MCF 10A (cell line): ENCODE measurements around the gene ZBTB7C. TPM values are rescaled to one million over a fixed set of nuclear protein-coding genes. Genes with fewer than 3 reads are reported as not detected.

ENCODE experiments used
- BruUV-seq: library from RNA; stranded (reverse); fragments of 400-500 nt; replicated peaks from 2 replicates; lab custom pipeline; 2021; lab: Mats Ljungman, UMichigan
- CTCF ChIA-PET: fragments of 300-600 bp; sonication (Branson Sonifier 250); formaldehyde crosslinking; extraction: SDS; loops from one replicate; lab custom pipeline; 2021; ENCODE audit warnings: antibody characterized with exemption, inconsistent platforms; lab: Yijun Ruan, JAX
- POLR2A ChIA-PET: fragments of 300-600, 350-650 bp; sonication (Branson Sonifier 250); formaldehyde crosslinking; extraction: SDS; loops from one replicate; lab custom pipeline; 2020; ENCODE audit warnings: antibody characterized with exemption, inconsistent platforms; lab: Yijun Ruan, JAX
- DNase-seq: peaks from one replicate; pipeline ENCODE4 v3.0.0-alpha.2; 2018; ENCODE audit not compliant: unreplicated experiment
- H3K27ac Mint-ChIP-seq: one replicate; pipeline ENCODE4 v1.8.0; 2022; ENCODE audit warnings: mild to moderate bottlenecking, low read depth, mixed read lengths; ENCODE audit not compliant: unreplicated experiment
- H3K27me3 Mint-ChIP-seq: one replicate; pipeline ENCODE4 v1.8.0; 2022; ENCODE audit warnings: mixed read lengths; ENCODE audit not compliant: insufficient read depth, unreplicated experiment
- H3K36me3 Mint-ChIP-seq: one replicate; pipeline ENCODE4 v1.8.0; 2022; ENCODE audit warnings: mild to moderate bottlenecking, moderate library complexity, mixed read lengths; ENCODE audit not compliant: insufficient read depth, unreplicated experiment
- H3K4me1 Mint-ChIP-seq: one replicate; pipeline ENCODE4 v1.8.0; 2022; ENCODE audit warnings: mixed read lengths; ENCODE audit not compliant: insufficient read depth, unreplicated experiment
- H3K4me3 Mint-ChIP-seq: one replicate; pipeline ENCODE4 v1.8.0; 2022; ENCODE audit warnings: mild to moderate bottlenecking, moderate library complexity, mixed read lengths; ENCODE audit not compliant: unreplicated experiment
- H3K9me3 Mint-ChIP-seq: one replicate; pipeline ENCODE4 v1.8.0; 2022; ENCODE audit warnings: mixed read lengths; ENCODE audit not compliant: unreplicated experiment
- CTCF ChIP-seq: fragments of 200-600 bp; IDR thresholded peaks from one replicate; pipeline ENCODE4 v1.8.0; 2022; ENCODE audit warnings: antibody characterized with exemption, mild to moderate bottlenecking; ENCODE audit not compliant: unreplicated experiment
- intact Hi-C: fragments of 100-400 bp; cut with micrococcal nuclease; formaldehyde crosslinking; loops from 2 replicates; pipeline ENCODE4 v1.14.1; 2022
- total RNA-seq: library from RNA; stranded (reverse); gene quantifications from 2 replicates; pipeline ENCODE4 v1.2.3, GENCODE V29; 2022

The ZBTB7C gene
- total RNA-seq, 1 experiment from 2014 or later = 0.42 TPM

GRCh38 chr18:48098538-48098937, 310.6 kb downstream of the ZBTB7C start:
- ChIA-PET POLR2A (no interaction called here), CTCF (no interaction called here)
- no peaks in the 10 kb centered on the region for H3K4me1 Mint-ChIP-seq
- no peak for DNase-seq
- H3K27me3 Mint-ChIP-seq = peaks cover 49% of the 10 kb centered on the region
- intact Hi-C loops = no loop called here
- TF ChIP-seq CTCF = no peak
- no peaks in the 10 kb centered on the region for H3K9me3 Mint-ChIP-seq
- no peaks in the 10 kb centered on the region for H3K36me3 Mint-ChIP-seq
- BruUV-seq = no TSS peak
- H3K4me3 Mint-ChIP-seq = no peak overlapping the region
- H3K27ac Mint-ChIP-seq = no peak overlapping the region

- H3K9me3 Mint-ChIP-seq = no peaks in the 10 kb centered on the region
- no peaks in the 10 kb centered on the region for H3K36me3 Mint-ChIP-seq
- DNase-seq = peak; percentile 29
- POLR2A ChIA-PET = no interaction called here
- intact Hi-C loops = no loop called here
- CTCF ChIA-PET = no interaction called here
- no peak overlapping the region for H3K27ac Mint-ChIP-seq
- TF ChIP-seq CTCF = no peak
- H3K4me3 Mint-ChIP-seq = no peak overlapping the region
- BruUV-seq = no TSS peak
- peaks cover 43% of the 10 kb centered on the region for H3K27me3 Mint-ChIP-seq
- no peaks in the 10 kb centered on the region for H3K4me1 Mint-ChIP-seq
These were observed 311.2 kb downstream of the ZBTB7C start for GRCh38 chr18:48098007-48098406.

- no peak overlapping the region for H3K27ac Mint-ChIP-seq
- no peaks in the 10 kb centered on the region for H3K4me1 Mint-ChIP-seq
- no peak for DNase-seq
- no TSS peak for BruUV-seq
- intact Hi-C loops = no loop called here
- H3K9me3 Mint-ChIP-seq = no peaks in the 10 kb centered on the region
- no peaks in the 10 kb centered on the region for H3K36me3 Mint-ChIP-seq
- ChIA-PET CTCF (interaction anchor here (0.6 to 1.5 kb wide), 2 partner anchors 318 to 349 kb away, joined by 3 to 5 read pairs; no protein-coding TSS in a partner anchor), POLR2A (no interaction called here)
- TF ChIP-seq CTCF = no peak
- no peak overlapping the region for H3K4me3 Mint-ChIP-seq
- H3K27me3 Mint-ChIP-seq = peaks cover 25% of the 10 kb centered on the region
These were observed 313.5 kb downstream of the ZBTB7C start for GRCh38 chr18:48095726-48096125.

- no TSS peak for BruUV-seq
- Mint-ChIP-seq H3K4me3 (no peak overlapping the region), H3K9me3 (no peaks in the 10 kb centered on the region), H3K27ac (no peak overlapping the region), H3K27me3 (peaks cover 12% of the 10 kb centered on the region), H3K4me1 (no peaks in the 10 kb centered on the region), H3K36me3 (no peaks in the 10 kb centered on the region)
- no peak for DNase-seq
- intact Hi-C loops = no loop called here
- no peak for TF ChIP-seq CTCF
- ChIA-PET CTCF (no interaction called here), POLR2A (no interaction called here)
These were observed 316.1 kb downstream of the ZBTB7C start for GRCh38 chr18:48093104-48093503.
